PC-3 (cell line): ENCODE data around the gene ETS1. TPM values are rescaled to one million over a fixed set of nuclear protein-coding genes. Genes with fewer than 3 reads are reported as not detected.

Experiments
- ATAC-seq: fragments of 200-7000 bp; cut with Tn5 transposase; 2 replicates; pipeline ENCODE4 v1.9.1; 2020; ENCODE audit warnings: mild to moderate bottlenecking, moderate library complexity
- BruUV-seq: library from RNA; stranded (reverse); fragments of 400-500 nt; replicated peaks from 2 replicates; lab custom pipeline; 2021; lab: Mats Ljungman, UMichigan
- CTCF ChIA-PET: fragments of 300-600 bp; sonication (Branson Sonifier 250); formaldehyde crosslinking; loops from one replicate; lab custom pipeline; 2022; ENCODE audit warnings: antibody characterized with exemption; lab: Charles Lee
- POLR2A ChIA-PET: fragments of 300-600 bp; sonication (Branson Sonifier 250); formaldehyde crosslinking; loops from one replicate; lab custom pipeline; 2022; ENCODE audit warnings: antibody characterized with exemption; ENCODE audit not compliant: unreplicated experiment; lab: Charles Lee
- DNase-seq: peaks from one replicate; pipeline ENCODE4 v3.0.0-alpha.2; 2015
- H2AFZ ChIP-seq: fragments of 300-600 bp; sonication (generic); 2 replicates; pipeline ENCODE4 v1.6.0; 2016; ENCODE audit warnings: antibody characterized with exemption, low read length
- H3F3A ChIP-seq: fragments of 300-600 bp; sonication (generic); one replicate; pipeline ENCODE4 v1.6.0; 2017; ENCODE audit warnings: antibody characterized with exemption, low read length, control low read depth, mild to moderate bottlenecking; ENCODE audit not compliant: unreplicated experiment
- H3K27ac ChIP-seq: fragments of 300-600 bp; sonication (generic); 2 replicates; pipeline ENCODE4 v1.5.1; 2016; ENCODE audit warnings: mild to moderate bottlenecking, low read length
- H3K27me3 ChIP-seq: fragments of 300-600 bp; sonication (generic); 2 replicates; pipeline ENCODE4 v1.6.1; 2016; ENCODE audit warnings: low read length, mixed read lengths
- H3K36me3 ChIP-seq: fragments of 300-600 bp; sonication (generic); 2 replicates; pipeline ENCODE4 v1.6.1; 2016; ENCODE audit warnings: low read depth, mixed run types, low read length, mixed read lengths
- H3K4me1 ChIP-seq: fragments of 300-600 bp; sonication (generic); 2 replicates; pipeline ENCODE4 v1.5.1; 2016; ENCODE audit warnings: low read length; ENCODE audit not compliant: insufficient read depth
- H3K4me2 ChIP-seq: fragments of 300-600 bp; sonication (generic); 2 replicates; pipeline ENCODE4 v1.6.0; 2016; ENCODE audit warnings: low read length
- H3K4me3 ChIP-seq: fragments of 300-600 bp; sonication (generic); 2 replicates; pipeline ENCODE4 v1.5.1; 2016; ENCODE audit warnings: mild to moderate bottlenecking, low read length, mixed read lengths
- H3K79me2 ChIP-seq: fragments of 300-600 bp; sonication (generic); 2 replicates; pipeline ENCODE4 v1.6.1; 2017; ENCODE audit warnings: low read length, mixed read lengths
- H3K9ac ChIP-seq: fragments of 300-600 bp; sonication (generic); 2 replicates; pipeline ENCODE4 v1.6.0; 2016; ENCODE audit warnings: mild to moderate bottlenecking, low read length
- H3K9me2 ChIP-seq: fragments of 300-600 bp; sonication (generic); replicated peaks from 2 replicates; pipeline ENCODE4 v1.6.1; 2016; ENCODE audit warnings: mixed run types, low read length, mixed read lengths
- H3K9me3 ChIP-seq: fragments of 300-600 bp; sonication (generic); 2 replicates; pipeline ENCODE4 v1.6.1; 2016; ENCODE audit warnings: low read length, mixed read lengths
- H4K20me1 ChIP-seq: fragments of 300-600 bp; sonication (generic); 2 replicates; pipeline ENCODE4 v1.6.1; 2016; ENCODE audit warnings: low read length, mixed read lengths
- CTCF ChIP-seq: fragments of 300-600 bp; sonication (generic); conservative IDR thresholded peaks from 2 replicates; pipeline ENCODE4 v1.5.1; 2017; ENCODE audit warnings: antibody characterized with exemption, low read depth, mild to moderate bottlenecking, low read length
- EZH2 ChIP-seq: fragments of 300-600 bp; sonication (generic); IDR thresholded peaks from one replicate; pipeline ENCODE4 v1.6.1; 2017; ENCODE audit warnings: antibody characterized with exemption, mild to moderate bottlenecking, low read length; ENCODE audit not compliant: unreplicated experiment
- EZH2phosphoT487 ChIP-seq: fragments of 300-600 bp; sonication (generic); IDR thresholded peaks from 2 replicates; pipeline ENCODE4 v1.6.1; 2018; ENCODE audit warnings: mild to moderate bottlenecking, antibody characterized with exemption, low read length, borderline replicate concordance
- intact Hi-C: fragments of 100-400 bp; cut with micrococcal nuclease; formaldehyde crosslinking; loops from 2 replicates; pipeline ENCODE4 v1.9.0; 2023
- total RNA-seq: library from RNA; depleted of rRNA; stranded (reverse); fragments of >200 nt; gene quantifications from 2 replicates; pipeline ENCODE4 v1.2.3, GENCODE V29; 2014

ETS1 gene
- total RNA-seq, 1 experiment from 2014 or later, result 52.0 TPM

DNA sequence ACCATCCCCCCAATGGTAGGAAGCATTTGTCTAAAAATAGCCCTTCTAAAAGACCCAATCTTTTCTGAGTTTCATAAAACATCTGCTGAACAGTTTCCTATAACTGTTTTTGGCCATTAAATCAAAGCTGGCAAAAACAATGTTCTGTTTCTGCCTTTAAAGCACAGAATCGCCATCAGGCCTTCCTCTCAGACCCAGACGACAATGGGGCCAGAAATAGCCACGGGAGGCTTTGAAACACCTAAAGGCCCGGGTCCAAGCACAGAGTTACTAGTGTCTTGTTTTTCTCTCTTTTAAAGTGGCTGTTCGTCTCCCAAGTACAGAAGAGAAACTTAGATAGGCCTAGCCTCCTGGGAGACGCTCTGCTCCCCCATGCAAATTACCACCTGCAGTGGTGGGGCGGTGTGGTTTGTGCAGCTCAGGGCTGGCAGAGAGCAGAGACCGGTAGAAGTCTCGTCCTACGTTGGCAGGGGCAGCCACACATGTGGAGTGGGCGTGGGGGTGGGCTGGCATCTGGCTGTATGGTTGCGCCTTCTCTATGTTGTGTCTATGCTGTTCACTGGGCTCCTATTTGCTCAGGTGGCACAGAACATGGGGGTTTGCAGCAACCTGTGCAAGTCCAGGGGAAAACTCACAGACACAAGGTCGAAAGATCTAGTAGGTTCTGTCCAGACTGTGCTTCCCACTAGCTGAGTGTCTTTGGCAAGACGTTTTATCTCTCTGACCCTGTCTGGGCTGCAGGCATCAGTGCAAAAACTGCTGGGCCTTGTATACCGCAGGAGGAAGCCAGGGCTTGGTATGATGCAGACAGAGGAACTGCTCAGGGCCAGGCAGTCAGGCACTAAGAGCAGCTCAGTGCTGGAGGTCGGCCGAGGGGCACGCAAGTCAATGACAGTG, 23.6 kb upstream of the ETS1 start:
- H3K4me2 ChIP-seq, result no peak overlapping the region
- H3K27me3 ChIP-seq, result no peaks in the 10 kb centered on the region
- intact Hi-C loops, result no loop called here
- no TSS peak for BruUV-seq
- H3K9ac ChIP-seq, result no peak overlapping the region
- no peak overlapping the region for H3K27ac ChIP-seq
- TF ChIP-seq EZH2phosphoT487, result no peak
- no peak overlapping the region for H3K4me3 ChIP-seq
- no peak for ATAC-seq
- H4K20me1 ChIP-seq, result no peaks in the 10 kb centered on the region
- CTCF ChIA-PET, result interaction anchor here (0.6 kb wide), 1 partner anchor 336 kb away, joined by 3 read pairs; no protein-coding TSS in a partner anchor
- no peaks in the 10 kb centered on the region for H3K36me3 ChIP-seq
- no peaks in the 10 kb centered on the region for H3K9me2 ChIP-seq
- H2AFZ ChIP-seq, result no peak overlapping the region
- no peaks in the 10 kb centered on the region for H3F3A ChIP-seq
- POLR2A ChIA-PET, result no interaction called here
- H3K4me1 ChIP-seq, result no peaks in the 10 kb centered on the region
- no peaks in the 10 kb centered on the region for H3K9me3 ChIP-seq
- no peak for DNase-seq
- H3K79me2 ChIP-seq, result no peaks in the 10 kb centered on the region

DNA sequence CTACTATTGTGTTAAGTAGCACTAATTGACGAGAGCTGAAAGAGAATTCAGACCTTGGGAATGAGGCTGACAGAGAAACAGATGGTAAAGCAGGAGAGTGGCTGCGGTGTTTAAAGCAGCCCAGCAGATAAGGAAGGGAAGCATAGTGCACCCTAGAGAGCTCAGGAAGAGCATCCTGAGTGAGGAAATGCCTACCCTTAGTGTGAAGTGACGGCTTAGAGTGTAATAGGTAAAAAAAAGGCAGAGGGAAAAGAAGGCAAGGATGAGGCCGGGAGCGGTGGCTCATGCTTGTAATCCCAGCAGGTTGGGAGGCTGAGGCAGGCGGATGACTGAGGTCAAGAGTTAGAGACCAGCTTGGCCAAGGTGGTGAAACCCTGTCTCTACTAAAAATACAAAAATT, 22.4 kb upstream of the ETS1 start:
- H2AFZ ChIP-seq, result no peak overlapping the region
- CTCF ChIA-PET, result interaction anchor here (0.7 kb wide), 1 partner anchor 433 kb away, joined by 14 read pairs; no protein-coding TSS in a partner anchor
- ATAC-seq, result no peak

GRCh38 chr11:128608746-128609407, 21.5 kb upstream of the ETS1 start:
- BruUV-seq, result no TSS peak
- Histone ChIP-seq H3K4me3 (no peak overlapping the region), H3K27ac (no peak overlapping the region), H3K4me1 (no peaks in the 10 kb centered on the region), H2AFZ (no peak overlapping the region), H3K9me2 (no peaks in the 10 kb centered on the region), H3K27me3 (no peaks in the 10 kb centered on the region), H3F3A (no peaks in the 10 kb centered on the region), H3K79me2 (no peaks in the 10 kb centered on the region), H3K36me3 (no peaks in the 10 kb centered on the region), H3K9ac (no peak overlapping the region), H3K4me2 (no peak overlapping the region), H3K9me3 (no peaks in the 10 kb centered on the region), H4K20me1 (no peaks in the 10 kb centered on the region)
- no peak for DNase-seq
- no peak for TF ChIP-seq EZH2
- TF ChIP-seq EZH2phosphoT487, result no peak
- no peak for TF ChIP-seq CTCF
- CTCF ChIA-PET, result no interaction called here
- POLR2A ChIA-PET, result no interaction called here
- ATAC-seq, result no peak
- intact Hi-C loops, result no loop called here

More for the DNA sequence above, 22.4 kb upstream of the ETS1 start:
- TF ChIP-seq CTCF, result no peak
- no peaks in the 10 kb centered on the region for H3K9me3 ChIP-seq
- H4K20me1 ChIP-seq, result no peaks in the 10 kb centered on the region
- no TSS peak for BruUV-seq
- no peaks in the 10 kb centered on the region for H3F3A ChIP-seq
- H3K9ac ChIP-seq, result no peak overlapping the region
- intact Hi-C loops, result no loop called here
- no peak overlapping the region for H3K4me2 ChIP-seq
- H3K79me2 ChIP-seq, result no peaks in the 10 kb centered on the region
- no peak for DNase-seq
- no peaks in the 10 kb centered on the region for H3K27me3 ChIP-seq
- POLR2A ChIA-PET, result no interaction called here
- H3K4me3 ChIP-seq, result no peak overlapping the region
- no peak overlapping the region for H3K27ac ChIP-seq
- H3K4me1 ChIP-seq, result no peaks in the 10 kb centered on the region
- H3K9me2 ChIP-seq, result no peaks in the 10 kb centered on the region
- H3K36me3 ChIP-seq, result no peaks in the 10 kb centered on the region
